HL-60 (cell line): ENCODE measurements around the gene SMIM1.

Experiments used
- CTCF ChIP-seq: IDR thresholded peaks from one replicate; pipeline ENCODE4 v1.5.1; 2011; ENCODE audit warnings: low read length, control low read depth, inconsistent platforms; ENCODE audit not compliant: insufficient read depth
- POLR2AphosphoS5 ChIP-seq: IDR thresholded peaks from 2 replicates; pipeline ENCODE4 v1.6.1; 2012; ENCODE audit warnings: low read depth

- TF ChIP-seq CTCF (no peak), POLR2AphosphoS5 (no peak)
Observed at GRCh38 chr1:3817138-3817740, 44.7 kb downstream of the SMIM1 start.
